ENCODE results near the gene ZNF83.
A peak's percentile ranks its signal among the peaks of the same experiment; 100 is the strongest.
"Not testable (repeated sequence)": the region's sequence is repeated elsewhere in the genome, so short reads cannot be mapped to it uniquely, and the experiment has no call there.

Gene ZNF83

GRCh38 chr19:52637718-52638585 is at the start of gene ZNF83:
Gene ZNF83, minus strand, starts transcription at chr19:52638355.
- DNase-seq = peak; percentile 83

- DNase-seq = no peak
Observed at GRCh38 chr19:52687684-52688083, 49.5 kb upstream of the ZNF83 start.

GRCh38 chr19:52685811-52686210 is 47.7 kb upstream of the ZNF83 start:
- DNase-seq = no peak

- DNase-seq = not testable (repeated sequence)
Observed at GRCh38 chr19:52681216-52681615, 43.1 kb upstream of the ZNF83 start.

- no peak for DNase-seq
Observed at GRCh38 chr19:52679598-52679997, 41.4 kb upstream of the ZNF83 start.

GRCh38 chr19:52675239-52675638 is 37.1 kb upstream of the ZNF83 start:
- not testable (repeated sequence) for DNase-seq

- DNase-seq = no peak
Observed at GRCh38 chr19:52673014-52673413, 34.9 kb upstream of the ZNF83 start.

GRCh38 chr19:52670046-52670445 is 31.9 kb upstream of the ZNF83 start:
- DNase-seq = no peak

GRCh38 chr19:52669586-52669985 is 31.4 kb upstream of the ZNF83 start:
- DNase-seq = no peak

- DNase-seq = no peak
Observed at GRCh38 chr19:52667972-52668371, 29.8 kb upstream of the ZNF83 start.

- no peak for DNase-seq
Observed at GRCh38 chr19:52666506-52666905, 28.4 kb upstream of the ZNF83 start.

GRCh38 chr19:52665529-52665928 is 27.4 kb upstream of the ZNF83 start:
- no peak for DNase-seq

- no peak for DNase-seq
Observed at GRCh38 chr19:52665027-52665426, 26.9 kb upstream of the ZNF83 start.

GRCh38 chr19:52664461-52664860 is 26.3 kb upstream of the ZNF83 start:
- no peak for DNase-seq

GRCh38 chr19:52662631-52663030 is 24.5 kb upstream of the ZNF83 start:
- no peak for DNase-seq

- DNase-seq = no peak
Observed at GRCh38 chr19:52660981-52661380, 22.8 kb upstream of the ZNF83 start.

- DNase-seq = no peak
Observed at GRCh38 chr19:52659013-52659412, 20.9 kb upstream of the ZNF83 start.

GRCh38 chr19:52658595-52658994 is 20.4 kb upstream of the ZNF83 start:
- DNase-seq = peak; percentile 56

- DNase-seq = no peak
Observed at GRCh38 chr19:52653161-52653560, 15.0 kb upstream of the ZNF83 start.

- no peak for DNase-seq
Observed at GRCh38 chr19:52651956-52652355, 13.8 kb upstream of the ZNF83 start.

GRCh38 chr19:52648336-52649016 is 10.3 kb upstream of the ZNF83 start:
- no peak for DNase-seq

- DNase-seq = no peak
Observed at GRCh38 chr19:52646571-52647217, 8.5 kb upstream of the ZNF83 start.

GRCh38 chr19:52640916-52641315 is 2.8 kb upstream of the ZNF83 start:
- no peak for DNase-seq

- no peak for DNase-seq
Observed at GRCh38 chr19:52639996-52640395, 1.8 kb upstream of the ZNF83 start.

Data from DMS79 (cell line).